Kidney glomerular epithelial cell (primary cell): ENCODE results near the gene HID1.
A peak's percentile ranks its signal among the peaks of the same experiment; 100 is the strongest.
"Not testable (repeated sequence)": the region's sequence is repeated elsewhere in the genome, so short reads cannot be mapped to it uniquely, and the experiment has no call there.

Experiments
- DNase-seq: peaks from one replicate; lab custom pipeline; 2025; lab: John Stamatoyannopoulos, UW

Gene HID1

GRCh38 chr17:75001915-75002843, 29.6 kb upstream of the HID1 start:
- DNase-seq = no peak

DNA sequence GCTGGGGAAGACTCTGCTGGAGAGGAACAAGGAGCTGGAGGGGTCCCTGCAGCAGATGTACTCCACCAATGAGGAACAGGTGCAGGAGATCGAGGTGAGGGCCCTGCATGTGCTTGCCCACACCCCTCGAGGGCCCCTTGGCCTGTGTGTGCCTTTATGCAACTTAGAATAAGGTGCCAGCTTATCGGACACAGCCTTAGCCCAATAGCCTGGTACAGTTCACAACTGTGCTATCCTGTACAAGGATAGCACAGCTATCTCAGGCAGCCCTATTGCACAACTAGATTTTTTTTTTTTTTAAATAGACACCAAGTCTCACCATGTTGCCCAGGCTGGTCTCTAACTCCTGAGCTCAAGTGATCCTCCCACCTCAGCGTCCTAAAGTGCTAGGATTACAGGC, 27.0 kb upstream of the HID1 start:
- DNase-seq = no peak

DNA sequence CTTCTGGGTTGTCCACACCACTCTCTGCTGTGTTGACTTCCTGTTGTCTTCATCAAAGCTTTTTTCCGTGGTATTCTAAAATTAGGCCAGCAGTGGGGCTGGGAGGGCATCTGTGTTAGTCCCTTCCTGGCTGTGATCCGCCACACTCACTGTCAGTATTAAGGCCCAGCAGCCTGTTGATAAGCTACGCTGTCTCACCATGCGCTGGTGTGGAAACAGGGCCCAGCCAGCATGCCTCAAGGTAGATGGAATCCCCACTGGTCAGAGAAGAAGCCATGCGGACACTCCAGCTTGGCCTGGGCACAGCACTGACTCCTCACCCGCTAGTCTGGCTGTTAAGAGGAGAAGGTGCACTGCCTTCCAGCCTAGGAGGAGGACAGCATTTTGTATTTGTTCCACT, 26.2 kb upstream of the HID1 start:
- DNase-seq = no peak

- no peak for DNase-seq
Observed at GRCh38 chr17:74995847-74996246, 23.3 kb upstream of the HID1 start.

GRCh38 chr17:74994440-74994839, 21.9 kb upstream of the HID1 start:
- DNase-seq = peak; percentile 72

GRCh38 chr17:74992223-74992622, 19.7 kb upstream of the HID1 start:
- DNase-seq = no peak

GRCh38 chr17:74990581-74991105, 18.1 kb upstream of the HID1 start:
- no peak for DNase-seq

- peak; percentile 19 for DNase-seq
Observed at GRCh38 chr17:74987909-74988711, 15.6 kb upstream of the HID1 start.

DNA sequence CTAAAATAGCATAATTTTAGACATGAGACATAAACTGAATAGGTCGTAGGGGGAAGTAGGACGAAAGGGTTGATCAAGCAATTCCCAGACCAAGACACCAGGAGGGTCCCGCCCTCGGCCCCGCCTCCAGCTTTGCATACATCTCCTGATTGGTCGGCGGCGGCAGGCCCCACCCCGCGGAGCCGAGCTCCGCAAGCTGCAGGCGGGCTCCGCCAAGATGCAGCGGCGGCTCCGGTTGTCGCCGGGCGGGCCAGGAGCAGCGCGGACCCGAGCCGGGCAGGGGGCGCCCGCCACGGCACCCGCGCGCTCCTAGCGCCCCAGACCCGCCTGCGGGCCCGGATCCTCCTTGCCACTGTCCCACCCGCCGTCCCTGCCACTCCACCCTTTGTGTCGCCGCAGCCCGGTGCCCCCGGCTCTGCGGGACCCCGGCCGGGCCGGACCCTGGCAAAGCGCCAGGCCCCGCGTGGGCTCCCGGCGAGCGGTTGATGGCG, 14.9 kb upstream of the HID1 start, which contains the start of gene CDR2L:
Gene CDR2L, plus strand, starts transcription at position 215 of the 491 bp plus-strand sequence. CDS start 412 bp downstream, outside the sequence.
- DNase-seq = peak; percentile 74

DNA sequence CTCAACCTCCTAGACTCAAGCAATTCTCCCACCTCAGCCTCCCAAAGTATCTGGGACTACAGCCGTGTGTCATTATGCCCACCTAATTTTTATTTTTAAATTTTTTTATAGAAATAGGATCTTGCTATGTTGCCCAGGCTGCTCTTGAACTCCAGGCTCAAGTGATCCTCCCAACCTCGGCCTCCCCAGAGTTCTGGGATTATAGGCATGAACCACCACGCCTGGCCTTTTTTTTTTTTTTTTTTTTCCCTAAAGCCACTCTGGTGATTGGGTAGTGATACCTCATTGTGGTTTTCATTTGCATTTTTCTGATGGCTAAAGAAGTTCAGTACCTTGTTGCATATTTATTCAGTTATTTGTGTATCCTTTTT, 13.6 kb upstream of the HID1 start:
- DNase-seq = no peak

DNA sequence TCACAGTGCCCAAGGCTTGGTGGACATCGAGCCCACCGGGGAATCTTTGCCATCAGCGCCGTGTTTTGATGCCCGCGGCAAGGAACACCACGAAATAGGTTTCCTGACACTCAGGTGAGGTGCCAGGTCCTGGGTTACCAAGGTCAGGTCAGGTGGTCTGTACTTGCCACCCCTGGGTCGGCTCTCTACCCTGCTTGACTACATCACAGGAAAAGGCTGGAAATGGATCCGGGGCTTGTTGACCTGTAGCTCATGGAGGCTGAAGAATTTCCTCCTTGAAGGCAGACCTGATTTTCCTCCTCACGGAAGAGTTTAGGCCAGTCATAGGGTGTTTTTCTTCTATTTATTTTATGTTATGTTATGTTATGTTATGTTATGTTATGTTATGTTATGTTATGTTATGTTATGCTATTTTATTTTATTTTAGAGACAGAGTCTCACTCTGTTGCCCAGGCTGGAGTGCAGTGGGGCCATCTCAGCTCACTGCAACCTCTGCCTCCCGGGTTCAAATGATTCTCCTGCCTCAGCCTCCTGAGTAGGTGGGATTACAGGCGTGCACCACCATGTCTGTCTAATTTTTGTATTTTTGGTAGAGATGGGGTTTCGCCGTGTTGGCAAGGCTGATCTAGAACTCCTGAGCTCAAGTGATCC, 10.2 kb upstream of the HID1 start:
- DNase-seq = not testable (repeated sequence)

DNA sequence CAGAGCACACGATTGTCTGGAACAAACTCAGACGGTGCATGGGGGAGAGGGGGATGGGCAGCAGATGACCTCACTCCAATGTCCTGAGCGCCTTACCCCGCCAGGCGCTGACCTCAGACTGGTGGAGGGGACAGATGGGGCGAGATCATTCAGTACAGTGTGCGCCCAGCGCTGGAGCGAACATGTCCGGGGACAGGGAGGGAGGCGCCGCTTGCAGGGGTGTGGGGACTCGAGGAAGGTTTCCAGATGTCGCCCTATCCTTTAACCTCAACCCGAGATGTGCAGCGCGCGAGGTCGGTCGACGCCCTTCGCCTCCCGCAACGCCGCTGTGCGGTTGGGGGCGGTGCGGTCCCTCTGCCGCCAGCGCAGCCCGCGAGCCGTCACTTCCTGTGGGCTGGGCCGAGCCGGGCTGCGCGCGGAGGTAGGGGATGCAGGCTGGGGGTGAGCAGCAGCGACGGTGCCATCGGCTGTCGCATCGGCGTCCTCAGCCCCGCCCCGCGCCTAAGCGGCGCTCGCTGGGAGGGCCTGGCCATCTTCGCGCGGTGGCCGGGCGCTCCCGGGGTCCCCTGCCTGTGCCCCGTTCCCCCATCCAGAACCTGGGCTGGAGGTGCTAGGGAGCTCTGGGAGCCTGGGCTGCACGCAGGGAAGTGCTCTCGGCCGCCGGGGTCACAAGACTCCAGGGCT, 9.6 kb upstream of the HID1 start:
- peak; percentile 54 for DNase-seq

DNA sequence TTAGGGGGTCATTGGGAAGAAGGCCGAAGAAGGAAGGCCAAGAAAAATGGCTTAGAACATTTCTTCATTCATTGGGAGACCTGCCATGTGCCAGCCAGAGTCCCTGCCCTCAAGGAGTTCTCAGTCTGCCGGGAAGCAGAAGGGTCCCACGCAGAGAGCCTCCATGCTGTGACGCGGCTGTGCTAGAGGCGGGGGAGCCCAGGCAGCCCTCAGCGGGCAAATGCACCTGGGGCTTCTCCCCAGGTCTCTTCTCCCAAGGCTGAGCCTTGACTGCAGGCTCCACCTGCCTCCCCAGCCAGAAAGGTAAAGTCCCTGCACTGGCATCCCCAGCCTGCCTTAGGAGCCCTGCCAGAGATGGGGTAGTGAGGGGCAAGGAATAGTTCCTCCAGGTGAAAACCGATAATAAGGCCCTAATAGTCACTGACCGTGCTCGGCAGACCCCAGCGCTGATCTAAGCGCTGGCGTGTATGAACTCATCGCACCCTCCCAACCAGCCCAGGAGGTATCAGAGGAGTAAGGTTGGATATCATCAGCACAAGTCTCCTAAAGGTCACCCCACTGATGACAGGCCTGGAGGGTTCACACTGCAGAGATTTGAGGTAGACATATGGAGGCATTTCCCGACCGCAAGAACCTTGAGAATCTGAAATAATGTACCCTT, 8.9 kb upstream of the HID1 start:
- no peak for DNase-seq

GRCh38 chr17:74979408-74980146, 7.0 kb upstream of the HID1 start:
- DNase-seq = no peak

DNA sequence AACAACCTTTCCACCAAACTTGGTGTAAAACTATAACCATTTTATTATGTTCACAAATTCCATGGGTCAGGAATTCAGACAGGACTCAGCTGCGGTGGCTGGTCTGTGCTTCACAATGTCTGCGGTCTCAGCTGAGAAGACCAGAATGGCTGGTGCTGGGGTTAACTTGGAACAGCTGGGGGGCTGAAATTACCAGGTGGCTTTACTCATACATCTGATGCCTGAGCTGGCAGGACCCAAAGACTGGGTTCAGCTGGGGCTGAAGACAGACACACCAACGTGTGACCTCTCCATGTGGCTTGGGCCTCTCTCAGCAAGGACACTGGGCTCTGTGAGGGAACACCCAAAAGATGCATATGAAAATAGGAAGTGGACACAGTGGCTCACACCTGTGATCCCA, 5.7 kb upstream of the HID1 start:
- no peak for DNase-seq

DNA sequence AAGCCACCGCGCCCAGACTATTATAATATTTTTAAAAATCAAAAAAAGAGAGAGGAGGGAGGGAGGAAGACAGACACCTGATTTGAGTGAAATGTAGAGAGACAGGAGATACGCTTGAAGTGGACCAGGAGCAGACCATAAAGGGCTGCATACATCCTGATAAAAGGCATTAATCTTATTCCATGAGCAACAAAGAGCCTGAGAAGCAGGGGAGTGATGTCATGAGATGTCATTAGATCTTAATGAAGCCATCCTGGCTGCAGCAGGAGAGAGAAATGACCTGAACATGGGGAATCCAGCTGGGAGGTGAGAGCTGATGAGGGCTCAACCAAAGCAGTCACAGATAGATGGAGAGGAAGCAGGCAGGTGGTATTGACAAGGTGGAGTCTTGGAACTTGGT, 5.2 kb upstream of the HID1 start:
- no peak for DNase-seq

DNA sequence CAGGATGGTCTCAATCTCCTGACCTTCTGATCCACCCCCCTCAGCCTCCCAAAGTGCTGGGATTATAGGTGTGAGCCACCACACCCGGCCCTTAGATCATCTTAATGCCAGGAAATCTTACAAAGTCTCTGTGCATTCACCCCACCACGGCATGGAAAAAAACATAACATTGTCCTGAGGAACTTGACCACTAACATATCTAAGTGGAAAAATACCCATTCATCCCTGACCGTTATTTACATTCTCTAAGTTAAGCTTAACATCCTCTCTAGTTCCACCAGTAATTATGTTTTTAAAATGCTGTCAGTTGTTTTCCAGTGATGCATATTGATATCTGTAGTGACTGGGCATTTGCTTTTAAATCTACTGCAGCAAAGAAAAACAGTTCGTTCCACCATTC, 3.4 kb upstream of the HID1 start:
- no peak for DNase-seq

GRCh38 chr17:74972973-74973328, 392 bp upstream of the HID1 start:
- no peak for DNase-seq

- DNase-seq = no peak
Observed at GRCh38 chr17:74971842-74972106, 785 bp downstream of the HID1 start.

- DNase-seq = no peak
Observed at GRCh38 chr17:74971069-74971841, 1.3 kb downstream of the HID1 start.
